Stimulated activated CD4-positive, alpha-beta T cell treated with anti-CD3 and anti-CD28 coated beads, Interleukin-12 subunit alpha, Interleukin-12 subunit beta, amount 100 ng/mL, for 4 hours (primary cell): ENCODE data around the gene FZD10.

ENCODE experiments used
- DNase-seq: peaks from one replicate; pipeline ENCODE4 v3.0.0-alpha.2; 2020

FZD10 gene

DNA sequence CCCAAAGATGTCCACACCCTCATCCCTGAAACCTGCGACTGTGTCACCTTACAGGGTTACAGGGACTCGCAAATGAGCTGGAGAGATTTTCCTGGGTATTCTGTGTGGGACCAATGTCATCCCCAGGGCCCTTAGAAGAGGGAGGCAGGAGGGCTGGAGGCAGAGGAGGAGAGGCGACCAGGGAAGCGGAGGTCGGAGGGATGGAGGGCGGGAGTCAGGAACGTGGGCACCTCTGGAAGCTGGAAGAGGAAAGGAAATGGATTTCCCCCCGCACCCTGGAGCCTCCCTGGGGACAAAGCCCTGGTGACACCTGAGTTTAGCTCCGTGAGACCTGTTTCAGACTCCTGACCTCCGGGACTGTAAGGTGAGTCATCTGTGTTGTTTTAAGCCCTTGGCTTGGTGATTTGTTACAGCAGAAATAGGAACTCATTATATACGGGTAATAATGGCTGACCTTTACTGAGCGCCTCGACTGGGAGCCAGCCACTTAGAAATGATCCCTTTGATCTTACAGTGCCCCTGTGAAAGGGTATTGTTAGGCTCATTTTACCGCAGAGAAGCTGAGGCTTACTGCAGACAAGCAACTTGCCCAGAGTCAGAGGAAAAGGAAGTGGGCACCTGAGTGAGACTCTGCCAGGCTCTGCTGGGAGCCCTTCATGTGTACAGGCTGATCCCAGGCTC lies 29.3 kb upstream of the FZD10 start:
- DNase-seq, result no peak

DNA sequence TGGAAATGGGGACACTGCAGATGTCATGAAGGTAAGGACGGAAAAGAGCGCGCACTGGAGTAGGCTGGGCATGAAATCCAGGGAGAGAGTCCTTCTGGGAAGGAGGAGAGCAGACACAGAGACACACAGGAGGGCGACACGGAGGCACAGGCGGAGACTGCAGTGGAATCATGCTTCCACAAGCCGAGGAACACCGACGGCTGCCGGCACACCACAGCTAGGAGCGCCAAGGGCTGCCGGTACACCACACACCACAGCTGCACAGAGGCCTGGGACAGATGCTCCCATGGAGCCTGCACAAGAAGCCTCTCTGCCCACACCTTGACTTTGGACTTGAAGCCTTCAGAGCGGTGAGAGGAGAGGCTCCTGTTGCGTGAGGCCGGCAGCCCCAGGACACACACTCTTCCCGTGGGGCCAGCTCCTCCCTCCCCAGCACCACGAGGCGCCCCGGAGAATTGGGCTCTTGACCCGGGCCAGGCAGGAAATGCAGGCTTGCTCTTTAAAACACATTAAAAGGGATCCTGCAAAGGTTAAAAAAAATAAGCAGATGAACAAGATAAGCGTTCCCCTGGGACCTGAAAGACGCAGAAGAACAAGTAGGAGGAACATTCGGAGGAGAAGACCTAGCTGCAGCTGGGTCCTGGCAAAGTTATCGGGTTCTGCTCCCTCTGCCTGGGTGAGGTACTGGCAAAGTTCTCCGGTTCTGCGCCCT lies 28.3 kb upstream of the FZD10 start:
- no peak for DNase-seq

DNA sequence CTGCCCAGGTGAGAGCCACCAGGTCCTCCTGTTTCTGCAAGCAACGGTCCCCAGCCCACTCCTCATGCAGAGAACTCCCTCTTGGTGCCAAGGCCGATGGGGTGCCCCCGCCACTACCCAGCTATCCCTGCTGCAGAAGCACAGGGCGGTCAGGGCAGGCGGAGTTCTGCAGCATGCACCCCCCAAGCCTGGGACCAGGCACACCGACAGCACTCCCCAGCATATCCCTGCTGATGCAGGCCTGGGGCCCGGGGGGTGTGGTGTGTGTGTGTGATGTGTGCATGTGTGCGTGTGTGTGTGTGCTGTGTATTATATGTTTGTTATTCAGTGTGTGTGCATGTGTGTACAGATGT lies 27.7 kb upstream of the FZD10 start:
- DNase-seq, result no peak

DNA sequence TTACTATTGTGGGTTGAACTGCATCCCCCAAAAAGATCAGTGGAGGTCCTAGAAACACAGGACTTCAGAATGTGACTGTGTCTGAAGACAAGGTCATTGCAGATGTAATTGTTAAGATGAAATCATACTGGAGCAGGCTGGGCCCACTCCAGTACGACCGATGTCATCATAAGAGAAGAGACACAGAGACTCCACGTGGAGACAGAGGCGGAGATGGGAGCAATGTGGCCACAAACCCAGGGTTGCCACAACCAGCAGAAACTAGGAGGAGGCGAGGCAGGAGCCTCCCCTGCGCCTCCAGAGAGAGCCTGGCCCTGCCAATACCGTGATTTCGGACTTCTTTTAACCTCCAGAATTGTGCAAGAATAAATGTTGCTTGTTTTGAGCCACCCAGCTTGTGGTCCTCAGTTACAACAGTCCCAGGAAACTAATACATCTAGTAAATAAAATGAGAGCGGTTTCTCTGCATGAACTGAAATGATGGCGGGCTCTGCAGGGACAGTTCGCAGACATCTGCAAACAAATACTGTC lies 25.7 kb upstream of the FZD10 start:
- DNase-seq, result no peak

DNA sequence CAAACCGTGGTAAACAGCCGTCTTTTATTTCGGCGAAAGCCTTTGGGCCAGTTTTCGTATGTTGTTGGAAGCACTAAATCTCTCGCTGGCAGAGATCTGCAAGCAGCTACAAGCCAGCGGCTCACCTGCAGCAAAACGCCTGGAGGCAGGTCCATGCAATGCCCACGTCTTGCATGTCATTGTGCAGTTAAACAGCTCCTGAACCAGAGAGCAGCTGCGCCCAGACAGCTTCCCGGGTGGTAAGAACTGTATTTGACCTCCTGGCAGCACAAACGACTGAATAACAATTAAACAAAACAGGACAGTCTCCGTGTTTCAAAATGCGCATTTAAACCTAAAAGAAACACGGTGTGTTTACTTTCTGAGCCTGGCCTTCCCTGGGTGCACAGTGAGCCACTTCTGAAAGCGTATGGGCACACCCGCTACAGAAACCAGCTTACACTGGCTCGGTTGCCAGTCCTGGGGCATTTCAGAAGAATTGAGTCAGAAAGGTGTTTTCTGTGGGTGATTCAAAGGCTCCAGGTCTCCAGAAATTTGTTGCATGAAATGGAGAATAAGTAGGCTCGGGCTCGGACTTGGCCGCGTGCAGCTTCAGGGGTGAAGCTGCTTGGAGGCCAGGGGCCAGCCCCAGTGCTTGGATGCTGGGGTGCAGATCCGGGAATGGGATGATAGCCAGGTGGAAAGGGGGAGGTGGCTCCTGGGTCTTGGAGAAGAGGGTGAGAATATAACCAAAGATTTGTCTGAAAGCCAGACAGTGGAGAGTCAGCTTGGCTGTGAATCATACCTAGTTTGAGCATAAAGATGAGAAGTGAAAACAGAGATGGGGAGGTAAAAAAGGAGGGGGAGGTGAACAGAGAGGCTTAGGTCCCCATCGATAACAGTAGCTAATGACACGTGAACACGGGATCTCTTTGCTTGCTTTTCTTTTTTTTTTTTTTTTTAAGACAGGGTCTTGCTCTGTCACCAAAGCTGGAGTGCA lies 24.9 kb upstream of the FZD10 start:
- no peak for DNase-seq

DNA sequence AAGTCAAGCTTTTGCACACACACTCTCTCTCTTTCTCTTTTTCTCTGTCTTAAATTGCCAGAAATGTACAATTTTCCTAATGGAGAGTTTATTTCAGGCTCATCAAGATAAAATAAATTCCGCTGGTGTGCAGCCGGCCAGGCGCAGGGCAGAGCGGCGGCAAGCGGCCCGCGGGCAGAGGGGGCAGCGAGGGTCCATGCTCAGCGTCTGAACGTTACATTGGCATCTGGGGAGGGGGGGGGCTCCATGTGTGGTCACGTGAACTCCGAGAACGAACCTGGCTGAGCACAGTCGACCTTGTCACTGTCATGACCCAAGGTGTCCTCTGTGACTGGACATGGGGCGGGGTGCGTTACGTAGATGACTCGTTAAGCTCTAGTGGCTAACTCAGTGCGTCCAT lies 23.8 kb upstream of the FZD10 start:
- DNase-seq, result no peak

DNA sequence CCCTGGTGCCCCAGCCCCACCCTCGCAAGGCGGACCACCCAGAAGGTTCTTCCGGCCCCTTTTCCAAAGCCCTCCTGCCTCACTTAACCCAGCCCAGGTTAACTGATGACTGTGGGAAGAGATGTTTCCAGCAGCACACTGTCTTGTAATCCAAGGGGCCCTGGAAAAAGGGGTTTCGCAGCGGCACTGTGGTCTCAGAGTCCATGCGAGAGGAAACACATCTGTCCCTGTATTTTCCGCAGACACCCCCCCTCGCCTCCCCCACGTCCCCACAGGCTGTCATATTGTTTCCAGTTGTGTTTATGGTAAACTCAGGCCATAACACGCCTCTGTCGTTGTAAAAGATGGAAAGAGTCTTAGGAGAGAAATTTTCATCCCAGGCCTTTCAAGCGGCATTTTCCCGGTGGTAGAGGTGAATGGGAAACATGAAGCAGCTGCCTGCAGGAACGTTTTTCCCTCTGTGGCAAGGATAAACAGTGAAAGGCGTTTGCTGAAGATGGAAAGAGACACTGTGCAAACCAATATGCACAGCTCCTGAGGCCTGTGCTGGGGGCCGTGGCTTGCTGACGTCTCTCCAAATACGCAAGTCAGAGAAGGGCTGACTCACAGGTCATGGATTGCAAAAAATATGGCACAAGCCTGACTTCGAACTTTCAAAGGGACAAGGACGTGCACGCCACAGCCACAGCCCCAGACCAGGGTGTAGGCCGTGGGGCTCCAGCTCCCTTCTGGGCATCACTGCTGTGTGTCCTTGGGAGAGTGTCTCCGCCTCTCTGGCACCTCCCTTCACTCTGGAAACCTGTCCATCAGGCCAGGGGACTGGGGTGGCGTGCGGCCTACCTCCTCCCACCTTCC lies 22.5 kb upstream of the FZD10 start:
- DNase-seq, result no peak

DNA sequence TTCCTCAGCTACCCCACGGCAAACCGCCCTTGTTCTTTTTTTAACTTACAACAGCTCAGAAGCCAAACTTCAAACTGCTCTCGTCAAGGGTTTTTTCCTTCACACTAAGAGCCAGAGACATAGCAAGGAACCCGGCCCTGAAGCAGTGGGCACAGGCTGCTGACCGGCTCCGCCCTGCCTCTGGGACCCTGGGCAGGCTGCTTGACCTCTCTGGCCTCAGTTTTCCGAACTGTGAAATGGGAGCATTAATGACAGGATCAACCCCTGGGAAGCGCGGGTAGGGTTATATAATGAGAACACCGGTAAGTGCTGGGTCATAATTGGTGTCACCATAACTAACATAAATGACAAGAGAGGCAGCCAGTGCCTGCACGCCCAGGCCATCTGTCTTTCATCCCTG lies 21.2 kb upstream of the FZD10 start:
- no peak for DNase-seq

DNA sequence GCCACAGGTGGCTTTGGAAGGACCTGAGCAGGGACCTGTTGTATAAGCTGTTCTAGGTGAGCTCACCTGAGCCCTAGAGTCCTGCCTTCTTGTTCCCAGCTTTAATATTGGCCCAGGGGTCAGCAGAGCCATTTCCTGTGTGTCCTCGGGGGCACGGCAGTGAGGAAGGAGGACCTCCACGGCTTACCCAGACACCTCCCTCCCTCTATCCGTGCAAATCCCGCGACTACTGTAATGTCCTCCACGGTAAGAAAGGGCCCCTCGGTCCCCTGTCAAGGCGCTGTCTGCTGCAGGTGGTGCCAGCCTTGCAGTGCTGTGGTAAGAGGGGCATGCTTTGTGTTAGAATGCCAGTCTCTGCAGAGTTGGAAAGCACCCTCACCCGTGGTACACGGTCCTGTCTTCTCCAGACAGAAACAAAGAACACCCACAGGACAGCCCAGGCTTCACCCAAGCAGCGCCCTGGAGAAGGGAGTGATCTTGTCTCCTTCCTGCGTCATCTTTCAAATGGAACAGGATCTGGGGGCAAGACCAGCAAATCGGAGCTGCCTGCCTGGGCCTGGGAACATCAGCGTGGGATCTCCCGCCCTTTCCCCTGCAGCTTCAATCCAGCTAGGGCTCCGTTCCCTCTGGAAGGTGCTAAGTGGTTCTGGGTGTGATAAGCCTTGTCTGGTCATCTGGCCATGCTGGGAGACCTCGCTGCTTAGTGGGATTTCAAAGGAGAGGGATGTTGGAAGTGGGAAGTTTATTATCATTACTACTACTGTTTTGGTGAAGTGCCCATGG lies 20.2 kb upstream of the FZD10 start:
- no peak for DNase-seq

DNA sequence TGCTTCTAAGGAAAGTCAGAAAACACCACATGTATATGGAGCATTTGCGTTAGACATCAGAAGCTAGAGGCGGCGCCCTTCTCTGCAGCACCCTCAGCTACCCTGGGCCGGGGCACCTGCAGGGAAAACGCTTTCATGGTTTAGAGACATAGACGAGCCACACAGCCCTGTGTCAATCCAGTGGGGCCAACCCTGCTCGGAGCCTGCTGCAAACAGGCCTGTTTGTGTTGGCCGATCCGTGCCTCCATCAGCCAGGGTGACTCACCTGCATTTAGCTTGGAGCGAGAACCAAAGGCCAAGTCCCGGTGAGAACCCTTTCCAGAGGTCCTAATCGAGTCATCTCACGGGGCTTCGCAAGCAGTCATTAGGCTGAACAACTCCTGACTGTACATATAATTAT lies 19.5 kb upstream of the FZD10 start:
- no peak for DNase-seq

DNA sequence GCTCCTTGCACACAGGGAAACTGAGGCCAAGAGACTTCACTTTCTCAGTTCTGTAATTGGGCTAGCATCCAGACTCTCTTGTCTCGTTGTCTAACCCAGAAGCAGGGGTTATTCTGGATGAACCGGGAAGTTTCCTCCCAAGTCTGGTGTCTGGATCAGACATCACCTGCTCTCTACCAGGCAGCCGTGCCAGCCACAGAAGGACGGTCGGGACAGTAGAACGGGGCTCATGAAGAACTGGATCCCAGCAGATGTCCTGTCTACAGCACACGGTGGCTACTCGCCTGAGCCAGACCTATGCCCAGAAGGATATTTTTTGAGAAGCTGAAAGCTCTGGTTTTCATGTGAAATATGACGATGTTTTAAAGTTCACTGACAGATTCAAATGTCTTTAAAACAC lies 19.1 kb upstream of the FZD10 start:
- no peak for DNase-seq

DNA sequence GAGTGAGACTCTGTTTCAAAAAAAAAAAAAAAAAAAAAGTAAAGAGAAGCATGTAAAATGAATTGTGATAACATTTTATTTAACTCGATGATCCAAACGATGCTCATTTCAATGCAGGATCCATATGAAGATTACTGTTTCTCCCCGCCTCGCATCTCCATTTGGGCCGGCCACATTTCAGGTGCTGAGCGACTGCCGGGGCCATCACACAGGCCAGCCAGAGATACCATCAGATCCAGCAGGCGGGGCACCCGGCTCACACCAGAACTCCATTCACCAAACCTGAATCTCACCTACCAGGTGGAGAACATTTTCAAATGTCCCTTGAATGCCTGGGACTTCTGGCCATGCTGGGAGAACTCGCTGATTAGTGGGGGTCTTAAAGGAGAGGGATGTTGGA lies 18.0 kb upstream of the FZD10 start:
- no peak for DNase-seq

DNA sequence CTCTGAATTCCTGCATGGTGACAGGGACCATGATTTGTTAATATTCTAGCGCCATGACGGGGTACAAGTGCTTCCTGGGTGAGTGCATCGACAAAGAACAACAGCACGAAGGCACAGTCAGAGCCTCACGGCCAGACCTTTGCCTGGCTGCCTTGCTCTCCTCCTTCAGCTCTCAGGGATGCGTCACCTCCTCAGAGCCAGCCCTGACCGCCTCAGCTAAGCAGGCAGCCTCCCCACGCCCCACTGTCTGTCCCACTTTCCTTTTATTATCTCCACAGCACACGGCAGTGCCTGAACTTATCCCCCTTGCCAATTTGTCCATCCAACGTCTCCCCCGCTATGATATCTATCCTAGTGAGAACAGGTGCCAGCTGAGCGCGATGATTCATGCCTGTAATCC lies 16.5 kb upstream of the FZD10 start:
- no peak for DNase-seq

DNA sequence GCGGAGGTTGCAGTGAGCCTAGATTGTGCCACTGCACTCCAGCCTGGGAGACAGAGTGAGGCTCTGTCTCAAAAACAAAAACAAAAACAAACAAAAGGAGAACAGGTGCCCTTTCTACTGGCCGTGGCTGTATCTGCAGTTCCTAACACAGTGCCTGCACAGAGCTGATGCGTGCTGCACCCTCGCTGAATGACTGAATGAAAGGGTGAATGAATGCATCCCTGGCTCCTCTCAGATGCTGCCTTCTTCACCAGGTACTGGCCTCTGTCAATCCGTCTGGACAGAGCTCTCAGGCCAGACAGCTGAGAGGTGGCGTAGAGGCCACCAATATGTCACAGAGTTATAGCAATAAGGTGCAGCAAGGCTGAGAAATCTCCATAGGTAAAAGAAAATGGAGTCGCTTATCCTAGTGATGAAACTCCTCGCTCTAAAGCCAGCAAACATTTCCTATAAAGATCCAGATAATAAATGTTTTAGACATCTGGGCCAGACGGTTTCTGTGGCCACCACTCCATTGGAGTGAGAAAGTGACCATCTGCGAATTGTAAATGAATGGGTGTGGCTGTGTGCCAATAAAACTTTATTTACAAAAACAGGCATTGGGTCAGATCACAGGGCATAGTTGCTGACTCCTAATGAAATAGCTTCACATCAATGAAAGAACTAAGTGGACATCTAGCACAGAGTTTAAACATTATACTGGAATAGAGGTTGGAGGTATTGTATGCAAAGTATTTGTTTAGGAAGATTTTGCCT lies 15.9 kb upstream of the FZD10 start:
- DNase-seq, result no peak

DNA sequence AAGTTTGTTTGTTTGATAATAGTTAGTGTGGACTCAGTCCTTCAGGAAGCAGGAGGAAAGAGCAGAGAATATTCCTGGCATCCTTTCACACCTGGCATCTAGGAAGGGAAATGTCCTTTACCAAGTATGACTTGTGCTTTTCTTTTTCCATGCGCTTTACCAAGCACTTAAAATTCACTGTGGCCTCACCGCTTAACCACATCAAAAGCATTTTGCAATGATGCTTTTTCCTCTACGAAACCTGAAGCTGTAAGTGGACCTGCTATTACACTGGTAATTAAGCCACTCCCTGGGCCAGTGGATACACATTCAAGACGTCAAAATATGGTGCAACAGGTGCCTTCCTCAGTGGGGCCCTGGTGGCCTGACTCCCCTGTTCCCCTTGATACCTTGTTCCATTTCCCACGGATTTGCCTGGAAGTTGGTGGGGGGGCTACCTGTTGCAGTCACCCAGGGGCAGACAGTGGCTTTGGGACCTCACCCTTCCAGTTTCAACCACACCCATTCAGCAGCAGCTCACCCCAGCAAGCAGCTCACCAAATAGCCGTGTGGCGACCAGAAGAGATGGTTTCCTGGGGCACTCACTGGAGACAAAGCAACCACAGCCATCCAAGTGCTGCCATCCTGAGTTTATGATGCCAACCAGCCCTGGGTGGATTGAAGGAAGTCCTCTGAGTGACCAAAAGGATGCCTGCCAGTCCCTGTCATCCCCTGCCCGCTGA lies 14.2 kb upstream of the FZD10 start:
- no peak for DNase-seq

DNA sequence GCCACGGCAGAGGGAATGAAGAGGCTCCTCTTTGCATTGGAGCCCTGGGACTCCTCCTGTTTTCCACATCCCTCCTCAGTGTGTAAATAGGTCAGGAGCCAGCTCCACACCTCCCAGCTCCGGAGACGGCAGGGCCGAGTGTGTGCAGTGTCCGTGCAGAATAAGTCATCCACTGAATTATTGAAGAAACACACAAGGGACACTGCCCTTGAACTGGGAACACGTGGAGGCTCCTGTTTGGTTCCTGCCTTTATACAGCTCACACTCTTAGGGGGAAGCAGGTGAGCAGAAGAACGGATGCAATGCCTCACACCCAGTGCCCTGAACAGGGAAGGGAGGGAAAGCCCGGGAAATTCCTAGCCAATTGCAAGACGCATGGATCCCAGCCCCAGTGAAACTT lies 10.4 kb upstream of the FZD10 start:
- DNase-seq, result no peak

DNA sequence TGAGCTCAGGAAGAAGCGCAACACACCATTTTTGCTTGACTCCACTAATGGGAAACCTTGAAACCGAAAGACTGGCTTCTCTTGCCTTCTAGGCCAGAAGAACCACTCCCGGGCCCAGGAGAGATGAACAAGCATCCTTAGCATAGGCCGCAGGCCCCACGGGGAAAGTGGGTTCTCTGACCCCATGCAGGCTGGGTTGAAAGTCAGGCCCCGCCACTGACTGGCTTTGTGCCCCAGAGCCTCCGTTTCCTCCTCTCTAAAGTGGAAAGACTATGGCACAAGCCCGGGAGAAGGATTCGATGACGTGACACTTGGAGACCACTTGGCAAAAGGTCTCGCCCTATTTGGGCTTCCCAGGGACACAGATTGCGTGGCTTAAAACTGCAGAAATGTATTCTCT lies 9.9 kb upstream of the FZD10 start:
- DNase-seq, result no peak

DNA sequence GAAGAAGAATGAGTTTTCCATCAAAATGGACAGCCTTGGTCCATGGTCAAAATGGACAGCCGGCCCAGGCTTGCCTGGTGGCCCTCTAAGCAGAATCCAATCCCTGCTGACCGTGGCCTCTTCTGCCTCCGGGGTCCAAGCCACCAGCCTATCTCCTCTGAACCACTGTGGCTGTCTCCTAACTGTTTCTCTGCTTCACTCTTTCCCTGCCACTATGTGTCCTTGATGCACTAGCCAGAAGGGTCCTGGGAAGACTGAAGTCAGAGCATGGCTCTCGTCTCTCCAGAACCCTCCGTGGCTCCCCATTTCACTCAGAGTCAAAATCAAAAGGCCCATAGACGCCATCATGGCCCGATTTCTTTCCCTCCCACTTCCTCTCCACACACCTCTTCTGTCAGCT lies 8.5 kb upstream of the FZD10 start:
- DNase-seq, result no peak

DNA sequence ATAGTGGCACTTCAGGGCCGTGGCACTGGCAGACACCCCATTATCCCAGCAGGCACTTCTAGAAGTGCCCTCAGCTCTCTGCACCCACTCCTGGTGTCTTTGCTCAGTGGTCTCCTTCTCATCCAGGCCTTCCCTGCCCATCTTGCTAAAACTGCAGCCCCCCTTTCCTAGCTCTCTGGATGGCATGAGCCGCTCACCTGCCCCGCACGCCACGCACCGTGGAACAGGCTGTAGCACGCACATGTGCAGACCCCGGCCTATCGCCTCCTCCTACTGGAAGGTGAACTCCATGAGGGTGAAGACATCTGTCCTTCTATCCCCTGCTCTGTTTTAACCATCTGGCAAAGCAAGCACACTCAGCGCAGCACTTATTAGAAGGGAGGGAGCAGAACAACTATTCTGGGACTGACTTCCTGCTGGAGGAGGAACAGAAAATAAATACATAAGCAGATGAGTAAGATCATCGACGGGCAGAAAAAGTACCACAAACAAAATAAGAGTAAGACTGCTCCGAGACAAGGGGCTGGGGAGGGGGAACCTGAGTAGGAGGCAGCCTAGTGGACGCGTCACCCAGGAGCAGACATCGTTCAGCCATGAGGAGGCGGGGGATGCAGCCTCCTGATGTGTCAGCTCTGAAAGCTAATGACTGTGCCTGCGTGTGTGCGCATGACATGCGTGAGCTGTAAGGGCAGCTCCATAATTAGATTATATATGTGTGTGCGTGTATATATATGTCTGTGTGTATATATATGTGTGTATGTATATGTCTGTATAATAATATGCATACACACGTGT lies 7.8 kb upstream of the FZD10 start:
- no peak for DNase-seq
